Stomach (tissue), 9 donors: ENCODE measurements around the gene DLK2. TPM values are rescaled to one million over a fixed set of nuclear protein-coding genes. Genes with fewer than 3 reads are reported as not detected.
"Not testable (repeated sequence)": the region's sequence is repeated elsewhere in the genome, so short reads cannot be mapped to it uniquely, and the experiment has no call there.

Experiments used
- DNase-seq, 2 donors: peaks; one replicate each; pipeline versions ENCODE4 v3.0.0 to v3.0.0-alpha.2; 2013 to 2019
- H3K27ac ChIP-seq, 5 donors: fragments of 200-600 bp in 4 of 5; sonication (generic) in 4 of 5; one replicate each; pipeline ENCODE4 v1.5.1; 2013 to 2019; ENCODE audit warnings: mild to moderate bottlenecking in 1 of 5, moderate library complexity in 1 of 5
- H3K27me3 ChIP-seq, 3 donors: fragments of 200-600 bp; sonication (generic); one replicate each; pipeline ENCODE4 v1.5.1; 2017 to 2019; ENCODE audit warnings: mixed run types in 1 of 3
- H3K36me3 ChIP-seq, 4 donors: fragments of 200-600 bp; sonication (generic); 1 replicate in 3 of 4; 2 replicates in 1 of 4; pipeline ENCODE4 v1.5.1; 2016 to 2019
- H3K4me1 ChIP-seq, 4 donors: fragments of 200-600 bp; sonication (generic); one replicate each; pipeline ENCODE4 v1.5.1; 2016 to 2019
- H3K4me3 ChIP-seq, 4 donors: fragments of 200-600 bp; sonication (generic) in 3 of 4; one replicate each; pipeline ENCODE4 v1.5.1; 2016 to 2019; ENCODE audit warnings: mild to moderate bottlenecking in 1 of 4
- H3K9me3 ChIP-seq, 4 donors: fragments of 200-600 bp; sonication (generic); one replicate each; pipeline ENCODE4 v1.5.1; 2016 to 2019
- EP300 ChIP-seq: sonication (generic); formaldehyde crosslinking; IDR thresholded peaks from one replicate; pipeline ENCODE4 v1.6.1; 2017; ENCODE audit warnings: antibody characterized with exemption
- POLR2A ChIP-seq, 4 donors: fragments of 450-650 bp; IDR thresholded peaks; one replicate each; pipeline ENCODE4 v1.6.1; 2016; ENCODE audit warnings: antibody characterized with exemption in 4 of 4, control low read depth in 2 of 4, mild to moderate bottlenecking in 1 of 4, moderate library complexity in 1 of 4
- POLR2AphosphoS5 ChIP-seq, 3 donors: sonication (generic); formaldehyde crosslinking; IDR thresholded peaks; one replicate each; pipeline ENCODE4 v1.6.1; 2016; ENCODE audit warnings: antibody characterized with exemption in 3 of 3
- WGBS, 5 donors: extraction: QIAGEN DNeasy Blood & Tissue Kit in 3 of 5; methylation state at CpG; one replicate each; pipeline versions ENCODE4 v1.1.5 to v1.1.7; 2013 to 2018; 5-methylcytosine and 5-hydroxymethylcytosine counted together
- intact Hi-C: fragments of 100-400 bp; cut with DNase I; formaldehyde crosslinking; loops from one replicate; pipeline ENCODE4 v1.15.1; 2023; ENCODE audit warnings: low total_unique reads
- polyA plus RNA-seq, 3 donors: library from polyadenylated mRNA; stranded (reverse); fragments of 200-250 nt; gene quantifications; one replicate each; pipeline ENCODE4 v1.2.3, GENCODE V29; 2013
- total RNA-seq, 5 donors: library from RNA; depleted of rRNA; stranded (reverse); fragments of >200 nt; gene quantifications; one replicate each; pipeline versions ENCODE4 v1.1.0 to v1.2.3, GENCODE V29; 2014 to 2016
- TF ChIP-seq, protein P1 (sequence below), 7 experiments: fragments of 450-650 bp in 4 of 7; fragments of 200-600 bp in 3 of 7; sonication (generic) in 3 of 7; IDR thresholded peaks; one replicate each; pipeline ENCODE4 v1.5.1; 2016 to 2019; ENCODE audit warnings: antibody characterized with exemption in 7 of 7, control low read depth in 2 of 7, mild to moderate bottlenecking in 1 of 7
- donor health status: healthy with polysubstance abuse.
- donor health status: Bipolar disorder and iron deficiency.
- donor health status: healthy.

DLK2 gene
- total and polyA plus RNA-seq, 8 donors, result 0.37 to 17.0 TPM; not detected in 6

DNA sequence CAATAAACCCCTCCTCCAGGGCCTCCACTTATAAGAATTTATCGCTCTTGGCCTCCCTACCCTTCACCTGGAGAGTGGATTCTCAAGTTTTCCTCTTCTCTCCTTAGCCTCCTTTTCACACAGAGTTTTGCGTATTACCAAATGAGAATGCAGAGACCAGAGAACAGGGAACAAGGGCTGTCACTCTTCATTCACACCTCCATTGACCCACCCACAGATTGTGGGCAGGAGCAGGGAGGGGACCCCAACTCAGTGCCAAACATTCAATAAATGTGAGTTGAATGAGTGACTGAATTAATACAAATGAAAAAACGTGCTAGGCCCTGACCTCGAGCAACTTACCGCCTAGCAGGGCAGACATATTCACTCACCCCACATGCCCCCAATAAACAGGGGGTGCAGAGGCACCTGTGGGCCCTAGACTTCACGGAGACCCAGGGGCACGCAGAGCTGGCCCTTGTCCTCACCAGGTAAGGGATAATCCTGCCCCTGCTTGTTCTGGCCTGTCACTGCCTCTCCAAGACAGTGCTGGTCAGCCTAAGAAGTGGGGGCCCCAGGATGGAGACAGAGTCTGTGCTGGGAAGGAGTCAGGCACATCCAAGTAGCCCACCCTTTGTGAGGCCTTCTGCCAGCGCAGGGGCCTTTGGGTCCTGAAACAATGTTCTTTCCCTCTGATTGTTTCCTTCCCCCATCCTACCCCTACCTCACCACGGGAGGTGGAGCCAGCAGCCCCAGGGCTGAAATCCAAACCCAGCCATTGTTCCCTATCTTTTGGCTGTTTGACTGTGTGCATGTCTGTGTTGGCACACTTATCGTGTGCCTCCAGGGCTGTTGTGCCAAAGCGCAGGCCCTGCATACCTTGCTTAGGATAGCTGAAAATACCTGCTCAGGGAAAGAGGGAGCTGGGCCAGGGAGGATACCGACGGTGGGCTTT, 13.7 kb upstream of the DLK2 start:
- intact Hi-C loops, result no loop called here
- 39 to 65% (median 48%) methylated on average over 13 of the region's 13 CpGs for WGBS, 5 donors
- TF ChIP-seq EP300, result no peak
- peak in 2 of 3 donors; percentile 15 to 52 for TF ChIP-seq POLR2AphosphoS5 (IDR thresholded peaks at IDR 0.05)
- TF ChIP-seq POLR2A (IDR thresholded peaks at IDR 0.05), result no peak
- TF ChIP-seq, protein P1, sequence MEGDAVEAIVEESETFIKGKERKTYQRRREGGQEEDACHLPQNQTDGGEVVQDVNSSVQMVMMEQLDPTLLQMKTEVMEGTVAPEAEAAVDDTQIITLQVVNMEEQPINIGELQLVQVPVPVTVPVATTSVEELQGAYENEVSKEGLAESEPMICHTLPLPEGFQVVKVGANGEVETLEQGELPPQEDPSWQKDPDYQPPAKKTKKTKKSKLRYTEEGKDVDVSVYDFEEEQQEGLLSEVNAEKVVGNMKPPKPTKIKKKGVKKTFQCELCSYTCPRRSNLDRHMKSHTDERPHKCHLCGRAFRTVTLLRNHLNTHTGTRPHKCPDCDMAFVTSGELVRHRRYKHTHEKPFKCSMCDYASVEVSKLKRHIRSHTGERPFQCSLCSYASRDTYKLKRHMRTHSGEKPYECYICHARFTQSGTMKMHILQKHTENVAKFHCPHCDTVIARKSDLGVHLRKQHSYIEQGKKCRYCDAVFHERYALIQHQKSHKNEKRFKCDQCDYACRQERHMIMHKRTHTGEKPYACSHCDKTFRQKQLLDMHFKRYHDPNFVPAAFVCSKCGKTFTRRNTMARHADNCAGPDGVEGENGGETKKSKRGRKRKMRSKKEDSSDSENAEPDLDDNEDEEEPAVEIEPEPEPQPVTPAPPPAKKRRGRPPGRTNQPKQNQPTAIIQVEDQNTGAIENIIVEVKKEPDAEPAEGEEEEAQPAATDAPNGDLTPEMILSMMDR (IDR thresholded peaks at IDR 0.05), result no peak
- no peaks in the 10 kb centered on the region for H3K9me3 ChIP-seq
- peaks cover 5 to 27% (median 17%) of the 10 kb centered on the region in 4 donors for H3K4me1 ChIP-seq
- peak overlapping the region; percentile 27 to 41 (median 37) for H3K27ac ChIP-seq
- peaks cover 0 to 29% (median 0%) of the 10 kb centered on the region in 3 donors for H3K27me3 ChIP-seq
- H3K36me3 ChIP-seq, result no peaks in the 10 kb centered on the region
- no peak overlapping the region for H3K4me3 ChIP-seq
- peak; percentile 34 to 80 for DNase-seq

DNA sequence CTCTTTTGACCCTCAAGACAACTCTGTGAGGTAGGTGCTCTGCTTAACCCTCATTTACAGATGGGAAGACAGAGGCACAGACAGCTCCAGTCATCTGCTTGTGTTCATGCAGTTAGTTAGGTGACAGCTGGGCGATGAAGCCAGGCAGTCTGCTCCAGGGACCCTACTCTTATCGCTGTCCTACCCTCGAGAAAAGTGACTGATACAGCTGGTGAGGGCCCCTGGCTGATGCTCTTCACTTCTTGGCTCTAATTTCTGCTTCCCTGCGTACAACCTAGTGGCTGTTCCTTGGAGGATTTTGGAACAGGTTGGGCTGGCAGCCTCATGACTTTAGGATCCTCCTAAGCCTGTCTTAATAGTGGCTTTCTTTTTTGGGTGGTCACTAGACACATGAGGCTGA, 12.9 kb upstream of the DLK2 start:
- Histone ChIP-seq H3K27me3 (peaks cover 0 to 33% (median 0%) of the 10 kb centered on the region in 3 donors), H3K9me3 (no peaks in the 10 kb centered on the region), H3K4me3 (no peak overlapping the region), H3K36me3 (no peaks in the 10 kb centered on the region), H3K4me1 (peaks cover 5 to 27% (median 17%) of the 10 kb centered on the region in 4 donors), H3K27ac (no peak overlapping the region)
- TF ChIP-seq POLR2A (IDR thresholded peaks at IDR 0.05), result no peak
- TF ChIP-seq EP300, result no peak
- no peak for TF ChIP-seq POLR2AphosphoS5 (IDR thresholded peaks at IDR 0.05)
- TF ChIP-seq, protein P1 (IDR thresholded peaks at IDR 0.05), result no peak
- intact Hi-C loops, result no loop called here
- no peak for DNase-seq
- 69 to 87% (median 79%) methylated on average over 4 of the region's 4 CpGs for WGBS, 5 donors

DNA sequence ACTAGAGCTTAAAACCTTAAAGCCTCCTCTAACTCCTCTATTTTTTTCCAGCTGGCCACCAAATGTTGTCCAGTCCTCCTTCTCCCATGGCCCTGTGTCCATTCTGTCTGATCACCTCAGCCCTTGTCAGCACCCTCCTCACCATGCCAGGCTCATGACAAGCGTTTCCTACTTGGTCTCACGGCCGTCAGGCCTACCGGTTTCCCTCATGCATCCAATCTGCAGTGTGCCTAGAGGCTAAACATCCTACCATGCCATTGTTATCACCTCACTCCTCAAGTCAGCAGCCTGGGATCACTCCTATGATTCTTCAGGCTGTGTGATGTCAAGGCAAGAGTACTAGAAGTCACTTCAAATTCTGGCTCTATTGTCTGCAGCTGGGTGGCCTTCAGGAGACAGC, 12.4 kb upstream of the DLK2 start:
- WGBS, 5 donors, result 79 to 90% (median 81%) methylated on average over 4 of the region's 4 CpGs
- DNase-seq, result no peak
- Histone ChIP-seq H3K4me1 (peaks cover 5 to 27% (median 17%) of the 10 kb centered on the region in 4 donors), H3K27me3 (peaks cover 0 to 38% (median 0%) of the 10 kb centered on the region in 3 donors), H3K4me3 (no peak overlapping the region), H3K9me3 (no peaks in the 10 kb centered on the region), H3K27ac (no peak overlapping the region), H3K36me3 (no peaks in the 10 kb centered on the region)
- intact Hi-C loops, result no loop called here
- TF ChIP-seq EP300, result no peak

DNA sequence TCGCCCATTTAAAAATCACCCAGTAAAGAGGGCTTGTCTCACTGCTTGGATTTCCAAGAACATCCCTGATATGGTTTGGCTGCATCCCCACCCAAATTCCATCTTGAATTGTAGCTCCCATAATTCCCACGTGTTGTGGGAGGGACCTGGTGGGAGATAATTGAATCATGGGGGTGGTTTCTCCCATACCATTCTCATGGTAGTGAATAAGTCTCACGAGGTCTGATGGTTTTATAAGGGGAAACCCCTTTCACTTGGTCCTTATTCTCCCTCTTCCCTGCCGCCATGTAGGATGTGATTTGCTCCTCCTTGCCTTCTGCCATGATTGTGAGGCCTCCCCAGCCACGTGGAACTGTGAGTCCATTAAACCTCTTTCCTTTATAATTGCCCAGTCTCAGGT, 11.9 kb upstream of the DLK2 start:
- intact Hi-C loops, DNase-seq: not testable (repeated sequence)

DNA sequence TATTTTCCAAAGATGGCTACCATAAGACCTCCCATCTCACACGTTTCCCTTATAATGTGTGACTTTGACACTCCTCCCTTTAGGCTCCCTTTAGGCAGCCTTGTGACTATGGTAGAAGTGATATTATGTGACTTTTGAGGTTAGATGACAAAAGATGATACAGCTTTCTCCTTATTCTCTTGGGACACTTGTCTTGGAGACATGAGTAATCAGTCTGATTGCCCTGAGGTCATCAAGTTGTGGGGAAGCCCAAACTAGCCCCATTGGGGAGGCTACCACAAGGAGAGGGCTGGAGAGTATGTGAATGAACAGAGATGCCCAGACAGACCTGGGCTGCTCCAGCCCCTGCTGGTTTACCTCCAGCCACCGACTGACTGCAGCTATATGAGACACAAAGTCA, 10.6 kb upstream of the DLK2 start:
- intact Hi-C loops, result no loop called here
- Histone ChIP-seq H3K4me1 (peaks cover under 1 to 21% (median 15%) of the 10 kb centered on the region in 4 donors), H3K4me3 (no peak overlapping the region), H3K9me3 (no peaks in the 10 kb centered on the region), H3K36me3 (no peaks in the 10 kb centered on the region), H3K27me3 (peaks cover 0 to 54% (median 0%) of the 10 kb centered on the region in 3 donors), H3K27ac (no peak overlapping the region)
- WGBS, 5 donors, result 48 to 76% (median 70%) methylated on average over 2 of the region's 2 CpGs
- no peak for DNase-seq
- TF ChIP-seq POLR2A (IDR thresholded peaks at IDR 0.05), result no peak
- no peak for TF ChIP-seq POLR2AphosphoS5 (IDR thresholded peaks at IDR 0.05)
- TF ChIP-seq, protein P1 (IDR thresholded peaks at IDR 0.05), result no peak
- no peak for TF ChIP-seq EP300

More for the DNA sequence above, 11.9 kb upstream of the DLK2 start:
- not testable (repeated sequence) for H3K36me3 ChIP-seq, H3K4me3 ChIP-seq, H3K9me3 ChIP-seq, H3K27ac ChIP-seq
- peaks cover 5 to 27% (median 17%) of the 10 kb centered on the region in 4 donors for H3K4me1 ChIP-seq
- peaks cover 0 to 43% (median 0%) of the 10 kb centered on the region in 3 donors for H3K27me3 ChIP-seq
- 66 to 75% (median 71%) methylated on average over 5 of the region's 5 CpGs for WGBS, 5 donors
